ENCODE data around the gene RELN. TPM values are rescaled to one million over a fixed set of nuclear protein-coding genes. Genes with fewer than 3 reads are reported as not detected.
"Not testable (repeated sequence)": the region's sequence is repeated elsewhere in the genome, so short reads cannot be mapped to it uniquely, and the experiment has no call there.

RELN gene
- total RNA-seq, 1 donor from 2014 or later, result 14.1 TPM

GRCh38 chr7:103912891-103913605 lies 76.4 kb downstream of the RELN start:
- Histone ChIP-seq H3K27me3 (ENCODE audit: control insufficient read depth in 3 of 3, insufficient read depth in 3 of 3, low read length in 3 of 3) (no peaks in the 10 kb centered on the region), H3K4me3 (ENCODE audit: low read length in 3 of 3) (no peak overlapping the region), H3K9ac (ENCODE audit: low read depth in 1 of 3, low read length in 3 of 3) (no peak overlapping the region), H3K27ac (ENCODE audit: low read depth, low read length) (no peak overlapping the region), H3K36me3 (ENCODE audit: control insufficient read depth in 3 of 3, insufficient read depth in 3 of 3, low read length in 3 of 3) (no peaks in the 10 kb centered on the region), H3K9me3 (ENCODE audit: control insufficient read depth in 3 of 3, low read length in 3 of 3) (no peaks in the 10 kb centered on the region), H3K4me1 (ENCODE audit: control insufficient read depth in 3 of 3, insufficient read depth in 3 of 3, low read length in 3 of 3) (no peaks in the 10 kb centered on the region)

- not testable (repeated sequence) for H3K4me1 ChIP-seq (ENCODE audit: control insufficient read depth in 3 of 3, insufficient read depth in 3 of 3, low read length in 3 of 3); H3K27ac ChIP-seq (ENCODE audit: low read depth, low read length); H3K9me3 ChIP-seq (ENCODE audit: control insufficient read depth in 3 of 3, low read length in 3 of 3); H3K9ac ChIP-seq (ENCODE audit: low read depth in 1 of 3, low read length in 3 of 3); H3K27me3 ChIP-seq (ENCODE audit: control insufficient read depth in 3 of 3, insufficient read depth in 3 of 3, low read length in 3 of 3); H3K4me3 ChIP-seq (ENCODE audit: low read length in 3 of 3); H3K36me3 ChIP-seq (ENCODE audit: control insufficient read depth in 3 of 3, insufficient read depth in 3 of 3, low read length in 3 of 3)
Measured at GRCh38 chr7:103911015-103911414, 78.4 kb downstream of the RELN start.

GRCh38 chr7:103905997-103906396 lies 83.5 kb downstream of the RELN start:
- H3K27ac ChIP-seq (ENCODE audit: low read depth, low read length), result no peak overlapping the region
- no peaks in the 10 kb centered on the region for H3K27me3 ChIP-seq (ENCODE audit: control insufficient read depth in 3 of 3, insufficient read depth in 3 of 3, low read length in 3 of 3)
- H3K4me3 ChIP-seq (ENCODE audit: low read length in 3 of 3), result no peak overlapping the region
- no peaks in the 10 kb centered on the region for H3K9me3 ChIP-seq (ENCODE audit: control insufficient read depth in 3 of 3, low read length in 3 of 3)
- no peak overlapping the region for H3K9ac ChIP-seq (ENCODE audit: low read depth in 1 of 3, low read length in 3 of 3)
- H3K36me3 ChIP-seq (ENCODE audit: control insufficient read depth in 3 of 3, insufficient read depth in 3 of 3, low read length in 3 of 3), result no peaks in the 10 kb centered on the region
- H3K4me1 ChIP-seq (ENCODE audit: control insufficient read depth in 3 of 3, insufficient read depth in 3 of 3, low read length in 3 of 3), result no peaks in the 10 kb centered on the region

DNA sequence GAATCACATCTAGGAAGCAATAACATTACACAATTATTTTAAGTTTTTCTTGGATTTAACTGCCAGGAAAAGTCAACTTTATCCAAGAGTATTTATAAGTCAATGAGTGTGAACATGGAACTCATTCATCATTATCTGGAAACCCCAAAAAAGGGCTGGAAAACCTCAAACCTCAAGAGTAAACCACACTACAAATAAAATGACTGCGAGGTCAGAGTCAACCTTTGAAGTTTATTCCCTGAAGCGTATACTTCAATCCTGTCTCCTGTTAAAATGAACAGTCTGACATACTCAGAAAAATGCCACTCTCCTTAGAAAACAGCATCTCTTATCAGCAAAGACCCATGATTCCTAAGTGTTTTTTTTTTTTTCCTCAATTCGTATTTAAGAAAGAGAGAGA lies 86.5 kb downstream of the RELN start:
- H3K36me3 ChIP-seq (ENCODE audit: control insufficient read depth in 3 of 3, insufficient read depth in 3 of 3, low read length in 3 of 3), result no peaks in the 10 kb centered on the region
- no peak overlapping the region for H3K4me3 ChIP-seq (ENCODE audit: low read length in 3 of 3)
- no peaks in the 10 kb centered on the region for H3K9me3 ChIP-seq (ENCODE audit: control insufficient read depth in 3 of 3, low read length in 3 of 3)
- no peak overlapping the region for H3K27ac ChIP-seq (ENCODE audit: low read depth, low read length)
- H3K27me3 ChIP-seq (ENCODE audit: control insufficient read depth in 3 of 3, insufficient read depth in 3 of 3, low read length in 3 of 3), result no peaks in the 10 kb centered on the region
- no peak overlapping the region for H3K9ac ChIP-seq (ENCODE audit: low read depth in 1 of 3, low read length in 3 of 3)
- no peaks in the 10 kb centered on the region for H3K4me1 ChIP-seq (ENCODE audit: control insufficient read depth in 3 of 3, insufficient read depth in 3 of 3, low read length in 3 of 3)

DNA sequence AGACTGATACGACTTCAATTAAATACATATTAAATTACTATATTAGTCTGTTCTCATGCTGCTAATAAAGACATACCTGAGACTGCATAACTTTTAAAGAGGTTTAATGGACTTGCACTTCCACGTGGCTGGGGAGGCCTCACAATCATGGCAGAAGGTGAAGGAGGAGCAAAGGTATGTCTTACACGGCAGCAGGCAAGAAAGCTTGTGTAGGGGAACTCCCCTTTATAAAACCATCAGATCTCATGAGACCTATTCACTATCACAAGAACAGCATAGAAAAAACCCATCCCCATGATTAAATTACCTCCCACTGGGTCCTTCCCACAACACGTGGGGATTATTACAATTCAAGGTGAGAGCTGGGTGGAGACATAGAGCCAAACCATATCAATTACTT lies 92.6 kb downstream of the RELN start:
- not testable (repeated sequence) for H3K4me1 ChIP-seq (ENCODE audit: control insufficient read depth in 3 of 3, insufficient read depth in 3 of 3, low read length in 3 of 3); H3K4me3 ChIP-seq (ENCODE audit: low read length in 3 of 3); H3K27ac ChIP-seq (ENCODE audit: low read depth, low read length); H3K9ac ChIP-seq (ENCODE audit: low read depth in 1 of 3, low read length in 3 of 3); H3K27me3 ChIP-seq (ENCODE audit: control insufficient read depth in 3 of 3, insufficient read depth in 3 of 3, low read length in 3 of 3); H3K9me3 ChIP-seq (ENCODE audit: control insufficient read depth in 3 of 3, low read length in 3 of 3); H3K36me3 ChIP-seq (ENCODE audit: control insufficient read depth in 3 of 3, insufficient read depth in 3 of 3, low read length in 3 of 3)

DNA sequence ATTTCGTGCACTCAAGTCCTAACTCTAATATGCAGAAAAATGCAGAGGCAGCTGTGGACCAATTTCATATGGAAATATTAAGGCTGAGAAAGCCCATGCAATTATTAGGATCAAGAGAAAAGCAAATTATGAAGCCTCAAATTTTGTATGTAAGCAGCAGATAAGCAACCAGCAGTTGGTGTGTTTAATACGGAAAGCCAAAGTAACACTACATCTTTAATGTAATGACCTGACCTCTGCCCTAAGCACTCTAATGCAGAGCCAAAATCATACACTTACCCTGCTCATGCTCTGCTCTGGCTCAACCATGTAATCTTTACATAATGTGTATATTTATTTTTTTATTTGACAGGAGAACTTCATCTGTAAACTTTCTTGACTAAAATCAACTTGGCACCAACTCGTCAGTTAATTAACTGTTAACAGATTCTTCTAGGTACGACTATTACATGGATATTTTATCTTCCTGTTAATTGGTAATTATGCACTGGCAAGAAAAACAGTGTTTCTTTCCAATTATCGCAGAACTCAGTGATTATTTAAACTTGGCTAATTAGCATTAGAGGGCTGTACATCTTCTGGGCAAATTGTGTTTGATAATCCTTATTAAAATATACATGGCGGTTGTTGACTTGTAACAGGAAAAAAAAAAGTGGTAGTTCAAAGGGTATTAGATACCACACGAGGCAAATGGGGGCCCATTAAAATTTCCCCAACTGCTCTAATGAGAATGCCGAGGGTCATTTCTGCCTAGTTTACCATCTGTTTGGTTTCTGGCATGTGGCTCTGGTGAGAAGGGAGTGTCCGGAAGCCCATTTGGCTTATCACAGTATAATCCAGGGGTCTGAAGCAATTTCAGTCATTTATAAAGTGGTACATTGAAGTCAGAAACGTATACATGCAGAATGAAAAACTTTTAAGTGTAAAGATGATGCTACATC lies 94.5 kb downstream of the RELN start:
- H3K27me3 ChIP-seq (ENCODE audit: control insufficient read depth in 3 of 3, insufficient read depth in 3 of 3, low read length in 3 of 3), result no peaks in the 10 kb centered on the region
- no peak overlapping the region for H3K9ac ChIP-seq (ENCODE audit: low read depth in 1 of 3, low read length in 3 of 3)

DNA sequence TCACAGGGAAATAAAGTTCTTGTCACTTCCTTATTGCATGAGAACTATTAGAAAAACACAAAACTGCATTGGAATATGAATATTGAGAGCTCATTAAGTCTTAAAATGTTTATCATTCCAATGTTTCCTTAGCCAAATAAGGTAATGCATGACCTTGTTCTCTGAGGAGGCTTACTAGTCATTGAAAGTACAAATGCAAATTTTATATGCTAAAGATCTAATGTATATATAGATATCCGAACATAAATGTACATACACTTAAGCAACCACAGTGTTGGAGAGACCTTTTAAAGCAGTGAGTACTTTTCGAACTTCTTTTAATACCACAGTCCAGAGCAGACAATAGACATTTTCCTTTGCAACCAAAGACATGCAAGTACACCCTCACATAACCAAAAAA lies 96.1 kb downstream of the RELN start:
- H3K27me3 ChIP-seq (ENCODE audit: control insufficient read depth in 3 of 3, insufficient read depth in 3 of 3, low read length in 3 of 3), result no peaks in the 10 kb centered on the region

More for the DNA sequence above, 94.5 kb downstream of the RELN start:
- H3K4me1 ChIP-seq (ENCODE audit: control insufficient read depth in 3 of 3, insufficient read depth in 3 of 3, low read length in 3 of 3), result no peaks in the 10 kb centered on the region
- H3K4me3 ChIP-seq (ENCODE audit: low read length in 3 of 3), result no peak overlapping the region
- no peak overlapping the region for H3K27ac ChIP-seq (ENCODE audit: low read depth, low read length)
- H3K9me3 ChIP-seq (ENCODE audit: control insufficient read depth in 3 of 3, low read length in 3 of 3), result no peaks in the 10 kb centered on the region
- no peaks in the 10 kb centered on the region for H3K36me3 ChIP-seq (ENCODE audit: control insufficient read depth in 3 of 3, insufficient read depth in 3 of 3, low read length in 3 of 3)

DNA sequence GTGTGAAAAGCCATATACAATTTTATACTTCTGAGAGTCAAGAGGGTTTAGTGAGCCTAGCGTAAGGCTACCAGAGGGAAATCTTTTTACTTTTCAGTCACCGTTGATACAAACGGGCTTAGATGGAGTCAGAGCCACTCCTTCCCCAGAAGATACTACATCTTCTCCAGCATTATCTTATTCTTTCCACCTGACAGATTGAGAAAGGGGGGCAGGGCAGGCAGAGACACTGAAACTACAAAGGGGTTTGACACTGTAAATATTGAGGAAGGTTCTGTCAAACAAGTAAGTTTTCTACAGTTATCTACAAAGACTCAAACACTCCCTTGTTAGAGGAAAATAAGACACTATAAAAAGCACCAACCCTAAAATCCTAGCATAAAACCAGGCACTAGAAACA lies 100.0 kb downstream of the RELN start:
- Histone ChIP-seq H3K9me3 (ENCODE audit: control insufficient read depth in 3 of 3, low read length in 3 of 3) (no peaks in the 10 kb centered on the region), H3K27ac (ENCODE audit: low read depth, low read length) (no peak overlapping the region), H3K4me1 (ENCODE audit: control insufficient read depth in 3 of 3, insufficient read depth in 3 of 3, low read length in 3 of 3) (no peaks in the 10 kb centered on the region), H3K27me3 (ENCODE audit: control insufficient read depth in 3 of 3, insufficient read depth in 3 of 3, low read length in 3 of 3) (no peaks in the 10 kb centered on the region), H3K9ac (ENCODE audit: low read depth in 1 of 3, low read length in 3 of 3) (no peak overlapping the region), H3K36me3 (ENCODE audit: control insufficient read depth in 3 of 3, insufficient read depth in 3 of 3, low read length in 3 of 3) (no peaks in the 10 kb centered on the region), H3K4me3 (ENCODE audit: low read length in 3 of 3) (no peak overlapping the region)

More for the DNA sequence above, 96.1 kb downstream of the RELN start:
- no peak overlapping the region for H3K4me3 ChIP-seq (ENCODE audit: low read length in 3 of 3)
- H3K9me3 ChIP-seq (ENCODE audit: control insufficient read depth in 3 of 3, low read length in 3 of 3), result no peaks in the 10 kb centered on the region
- no peaks in the 10 kb centered on the region for H3K4me1 ChIP-seq (ENCODE audit: control insufficient read depth in 3 of 3, insufficient read depth in 3 of 3, low read length in 3 of 3)
- H3K9ac ChIP-seq (ENCODE audit: low read depth in 1 of 3, low read length in 3 of 3), result no peak overlapping the region
- H3K27ac ChIP-seq (ENCODE audit: low read depth, low read length), result no peak overlapping the region
- no peaks in the 10 kb centered on the region for H3K36me3 ChIP-seq (ENCODE audit: control insufficient read depth in 3 of 3, insufficient read depth in 3 of 3, low read length in 3 of 3)

GRCh38 chr7:103888603-103889153 lies 100.8 kb downstream of the RELN start:
- Histone ChIP-seq H3K27me3 (ENCODE audit: control insufficient read depth in 3 of 3, insufficient read depth in 3 of 3, low read length in 3 of 3) (no peaks in the 10 kb centered on the region), H3K9me3 (ENCODE audit: control insufficient read depth in 3 of 3, low read length in 3 of 3) (no peaks in the 10 kb centered on the region), H3K9ac (ENCODE audit: low read depth in 1 of 3, low read length in 3 of 3) (no peak overlapping the region), H3K36me3 (ENCODE audit: control insufficient read depth in 3 of 3, insufficient read depth in 3 of 3, low read length in 3 of 3) (no peaks in the 10 kb centered on the region), H3K4me1 (ENCODE audit: control insufficient read depth in 3 of 3, insufficient read depth in 3 of 3, low read length in 3 of 3) (no peaks in the 10 kb centered on the region), H3K4me3 (ENCODE audit: low read length in 3 of 3) (no peak overlapping the region), H3K27ac (ENCODE audit: low read depth, low read length) (no peak overlapping the region)

All from skeletal muscle tissue (tissue), 4 donors.